ENCODE results near the gene TXNDC8. TPM values are rescaled to one million over a fixed set of nuclear protein-coding genes. Genes with fewer than 3 reads are reported as not detected.

Gene TXNDC8
- total RNA-seq, 2 experiments from 2014 or later, result not detected

- Mint-ChIP-seq H3K27ac (no peak overlapping the region), H3K36me3 (ENCODE audit: low read depth) (no peaks in the 10 kb centered on the region), H3K4me3 (no peak overlapping the region), H3K9me3 (ENCODE audit: insufficient read depth) (no peaks in the 10 kb centered on the region), H3K4me1 (ENCODE audit: low read depth) (no peaks in the 10 kb centered on the region), H3K27me3 (ENCODE audit: low read depth) (no peaks in the 10 kb centered on the region)
- no peak for ATAC-seq
- CTCF ChIA-PET, result no interaction called here
- POLR2A ChIA-PET, result no interaction called here
- DNase-seq, result no peak
Measured at GRCh38 chr9:110291921-110292557, 45.6 kb downstream of the TXNDC8 start.

GRCh38 chr9:110290001-110290400 lies 47.7 kb downstream of the TXNDC8 start:
- Mint-ChIP-seq H3K36me3 (ENCODE audit: low read depth) (no peaks in the 10 kb centered on the region), H3K27me3 (ENCODE audit: low read depth) (no peaks in the 10 kb centered on the region), H3K27ac (no peak overlapping the region), H3K4me1 (ENCODE audit: low read depth) (no peaks in the 10 kb centered on the region), H3K4me3 (no peak overlapping the region), H3K9me3 (ENCODE audit: insufficient read depth) (no peaks in the 10 kb centered on the region)
- CTCF ChIA-PET, result no interaction called here
- POLR2A ChIA-PET, result no interaction called here
- no peak for ATAC-seq
- no peak for DNase-seq

GRCh38 chr9:110288503-110288902 lies 49.2 kb downstream of the TXNDC8 start:
- DNase-seq (no peak), ATAC-seq (no peak)
- H3K4me3 Mint-ChIP-seq, result no peak overlapping the region
- H3K9me3 Mint-ChIP-seq (ENCODE audit: insufficient read depth), result no peaks in the 10 kb centered on the region
- H3K4me1 Mint-ChIP-seq (ENCODE audit: low read depth), result no peaks in the 10 kb centered on the region
- H3K27ac Mint-ChIP-seq, result no peak overlapping the region
- no peaks in the 10 kb centered on the region for H3K36me3 Mint-ChIP-seq (ENCODE audit: low read depth)
- POLR2A ChIA-PET, result no interaction called here
- CTCF ChIA-PET, result no interaction called here
- no peaks in the 10 kb centered on the region for H3K27me3 Mint-ChIP-seq (ENCODE audit: low read depth)

GRCh38 chr9:110287289-110287680 lies 50.4 kb downstream of the TXNDC8 start:
- Mint-ChIP-seq H3K27ac (no peak overlapping the region), H3K27me3 (ENCODE audit: low read depth) (no peaks in the 10 kb centered on the region), H3K4me1 (ENCODE audit: low read depth) (no peaks in the 10 kb centered on the region), H3K36me3 (ENCODE audit: low read depth) (no peaks in the 10 kb centered on the region), H3K4me3 (no peak overlapping the region), H3K9me3 (ENCODE audit: insufficient read depth) (no peaks in the 10 kb centered on the region)
- ATAC-seq (no peak), DNase-seq (no peak)
- POLR2A ChIA-PET, result no interaction called here
- CTCF ChIA-PET, result no interaction called here

GRCh38 chr9:110284211-110284844 lies 53.3 kb downstream of the TXNDC8 start:
- H3K27me3 Mint-ChIP-seq (ENCODE audit: low read depth), result no peaks in the 10 kb centered on the region
- H3K27ac Mint-ChIP-seq, result no peak overlapping the region
- ChIA-PET POLR2A (no interaction called here), CTCF (no interaction called here)
- DNase-seq (no peak), ATAC-seq (no peak)
- no peaks in the 10 kb centered on the region for H3K9me3 Mint-ChIP-seq (ENCODE audit: insufficient read depth)
- H3K4me3 Mint-ChIP-seq, result no peak overlapping the region
- no peaks in the 10 kb centered on the region for H3K4me1 Mint-ChIP-seq (ENCODE audit: low read depth)
- no peaks in the 10 kb centered on the region for H3K36me3 Mint-ChIP-seq (ENCODE audit: low read depth)

- DNase-seq, result no peak
- Mint-ChIP-seq H3K4me1 (ENCODE audit: low read depth) (no peaks in the 10 kb centered on the region), H3K27me3 (ENCODE audit: low read depth) (no peaks in the 10 kb centered on the region), H3K9me3 (ENCODE audit: insufficient read depth) (no peaks in the 10 kb centered on the region), H3K27ac (no peak overlapping the region), H3K4me3 (no peak overlapping the region), H3K36me3 (ENCODE audit: low read depth) (no peaks in the 10 kb centered on the region)
- ChIA-PET CTCF (no interaction called here), POLR2A (no interaction called here)
- no peak for ATAC-seq
Measured at GRCh38 chr9:110283751-110284150, 53.9 kb downstream of the TXNDC8 start.

- Mint-ChIP-seq H3K27ac (no peak overlapping the region), H3K9me3 (ENCODE audit: insufficient read depth) (no peaks in the 10 kb centered on the region), H3K4me1 (ENCODE audit: low read depth) (no peaks in the 10 kb centered on the region), H3K27me3 (ENCODE audit: low read depth) (no peaks in the 10 kb centered on the region), H3K4me3 (no peak overlapping the region), H3K36me3 (ENCODE audit: low read depth) (no peaks in the 10 kb centered on the region)
- ChIA-PET POLR2A (no interaction called here), CTCF (interaction anchor here (1.4 kb wide), 1 partner anchor 68 kb away, joined by 3 read pairs; no protein-coding TSS in a partner anchor)
- DNase-seq (no peak), ATAC-seq (no peak)
Measured at GRCh38 chr9:110282739-110283081, 55.0 kb downstream of the TXNDC8 start.

GRCh38 chr9:110282018-110282738 lies 55.5 kb downstream of the TXNDC8 start:
- Mint-ChIP-seq H3K36me3 (ENCODE audit: low read depth) (no peaks in the 10 kb centered on the region), H3K4me3 (no peak overlapping the region), H3K27ac (no peak overlapping the region), H3K4me1 (ENCODE audit: low read depth) (no peaks in the 10 kb centered on the region), H3K9me3 (ENCODE audit: insufficient read depth) (no peaks in the 10 kb centered on the region), H3K27me3 (ENCODE audit: low read depth) (no peaks in the 10 kb centered on the region)
- CTCF ChIA-PET, result interaction anchor here (1.4 kb wide), 1 partner anchor 67 kb away, joined by 3 read pairs; no protein-coding TSS in a partner anchor
- ATAC-seq (no peak), DNase-seq (no peak)
- POLR2A ChIA-PET, result no interaction called here

- no peaks in the 10 kb centered on the region for H3K4me1 Mint-ChIP-seq (ENCODE audit: low read depth)
- ATAC-seq (no peak), DNase-seq (no peak)
- no peaks in the 10 kb centered on the region for H3K36me3 Mint-ChIP-seq (ENCODE audit: low read depth)
- no peak overlapping the region for H3K4me3 Mint-ChIP-seq
- ChIA-PET CTCF (no interaction called here), POLR2A (interaction anchor here (1.1 kb wide), 1 partner anchor 20 kb away, joined by 3 read pairs; no protein-coding TSS in a partner anchor)
- H3K27me3 Mint-ChIP-seq (ENCODE audit: low read depth), result no peaks in the 10 kb centered on the region
- no peaks in the 10 kb centered on the region for H3K9me3 Mint-ChIP-seq (ENCODE audit: insufficient read depth)
- no peak overlapping the region for H3K27ac Mint-ChIP-seq
Measured at GRCh38 chr9:110278080-110278707, 59.5 kb downstream of the TXNDC8 start.

GRCh38 chr9:110276781-110277180 lies 60.9 kb downstream of the TXNDC8 start:
- Mint-ChIP-seq H3K27me3 (ENCODE audit: low read depth) (no peaks in the 10 kb centered on the region), H3K27ac (no peak overlapping the region), H3K9me3 (ENCODE audit: insufficient read depth) (no peaks in the 10 kb centered on the region), H3K4me1 (ENCODE audit: low read depth) (no peaks in the 10 kb centered on the region), H3K4me3 (no peak overlapping the region), H3K36me3 (ENCODE audit: low read depth) (no peaks in the 10 kb centered on the region)
- CTCF ChIA-PET, result no interaction called here
- ATAC-seq, result no peak
- POLR2A ChIA-PET, result interaction anchor here (1.1 kb wide), 1 partner anchor 18 kb away, joined by 3 read pairs; no protein-coding TSS in a partner anchor
- DNase-seq, result no peak

GRCh38 chr9:110270211-110270995 lies 67.3 kb downstream of the TXNDC8 start:
- no peak for DNase-seq
- Mint-ChIP-seq H3K27me3 (ENCODE audit: low read depth) (peaks cover 5% of the 10 kb centered on the region), H3K4me3 (no peak overlapping the region), H3K4me1 (ENCODE audit: low read depth) (no peaks in the 10 kb centered on the region), H3K27ac (no peak overlapping the region), H3K9me3 (ENCODE audit: insufficient read depth) (no peaks in the 10 kb centered on the region), H3K36me3 (ENCODE audit: low read depth) (no peaks in the 10 kb centered on the region)
- ATAC-seq, result no peak
- ChIA-PET CTCF (no interaction called here), POLR2A (no interaction called here)

- H3K27ac Mint-ChIP-seq, result no peak overlapping the region
- CTCF ChIA-PET, result no interaction called here
- no peaks in the 10 kb centered on the region for H3K4me1 Mint-ChIP-seq (ENCODE audit: low read depth)
- no peak overlapping the region for H3K4me3 Mint-ChIP-seq
- POLR2A ChIA-PET, result no interaction called here
- no peaks in the 10 kb centered on the region for H3K36me3 Mint-ChIP-seq (ENCODE audit: low read depth)
- no peaks in the 10 kb centered on the region for H3K9me3 Mint-ChIP-seq (ENCODE audit: insufficient read depth)
- ATAC-seq (no peak), DNase-seq (no peak)
- peaks cover 5% of the 10 kb centered on the region for H3K27me3 Mint-ChIP-seq (ENCODE audit: low read depth)
Measured at GRCh38 chr9:110266795-110267194, 70.9 kb downstream of the TXNDC8 start.
